HepG2 (cell line): ENCODE data around the gene RCBTB2. TPM values are rescaled to one million over a fixed set of nuclear protein-coding genes. Genes with fewer than 3 reads are reported as not detected.
A peak's percentile ranks its signal among the peaks of the same experiment; 100 is the strongest.

Experiments
- ATAC-seq: fragments of 200-7000 bp; cut with Tn5 transposase; 3 replicates; pipeline ENCODE4 v1.9.1; 2020; ENCODE audit warnings: mild to moderate bottlenecking, moderate library complexity
- BruUV-seq: library from RNA; stranded (reverse); fragments of 400-500 nt; replicated peaks from 2 replicates; lab custom pipeline; 2021; lab: Mats Ljungman, UMichigan
- CTCF ChIA-PET: fragments of 300-600 bp; formaldehyde crosslinking; extraction: SDS; loops from one replicate; lab custom pipeline; 2021; ENCODE audit warnings: low total read pairs, inconsistent platforms, low intra/inter-chr PET ratio; lab: Yijun Ruan, JAX
- POLR2A ChIA-PET: fragments of 350-600 bp; sonication (Branson Sonifier 250); formaldehyde crosslinking; loops from one replicate; lab custom pipeline; 2020; ENCODE audit warnings: antibody characterized with exemption, inconsistent platforms; lab: Yijun Ruan, JAX
- DNase-seq: peaks from one replicate; pipeline ENCODE4 v3.0.0-alpha.2; 2015; ENCODE audit warnings: low spot score
- FAIRE-seq: peaks from 3 replicates; lab custom pipeline; 2011; peaks lifted over from hg19 to GRCh38; lab: Jason Lieb, UNC
- H2AFZ ChIP-seq: one replicate; pipeline ENCODE4 v1.6.1; 2011; ENCODE audit warnings: low read length, inconsistent platforms
- H3K27ac ChIP-seq: fragments of 300-600 bp; 3 replicates; pipeline ENCODE4 v1.8.0; 2011; ENCODE audit warnings: mixed run types, mild to moderate bottlenecking, mixed read lengths, low read length, inconsistent platforms; ENCODE audit not compliant: insufficient read depth; ENCODE audit errors: extremely low read length
- H3K27me3 ChIP-seq, 2 experiments: fragments of 200-600 bp in 1 of 2; 2 replicates in 1 of 2; 3 replicates in 1 of 2; pipeline versions ENCODE4 v1.6.0 to v1.8.0; 2011; ENCODE audit warnings: low read length in 2 of 2, mild to moderate bottlenecking in 2 of 2, moderate library complexity in 2 of 2, inconsistent platforms in 1 of 2; ENCODE audit not compliant: insufficient read depth in 2 of 2, control insufficient read depth in 1 of 2
- H3K36me3 ChIP-seq, 2 experiments: fragments of 200-600 bp in 1 of 2; replicated peaks in 1 of 2; 2 replicates in 1 of 2; 3 replicates in 1 of 2; pipeline versions ENCODE4 v1.5.1 to v1.8.0; 2011; ENCODE audit warnings: low read length in 2 of 2, inconsistent platforms in 1 of 2; ENCODE audit not compliant: insufficient read depth in 2 of 2, control insufficient read depth in 1 of 2
- H3K4me1 ChIP-seq: 2 replicates; pipeline ENCODE4 v1.5.1; 2012; ENCODE audit warnings: low read length, inconsistent platforms; ENCODE audit not compliant: insufficient read depth
- H3K4me2 ChIP-seq: 2 replicates; pipeline ENCODE4 v1.6.0; 2011; ENCODE audit warnings: low read depth, low read length, inconsistent platforms
- H3K4me3 ChIP-seq, 3 experiments: fragments of 200-600 bp in 1 of 3; sonication (generic), shearing (Covaris generic) in 1 of 3; replicated peaks in 1 of 3; 2 replicates each; pipeline ENCODE4 v1.5.1; 2011 to 2016; ENCODE audit warnings: low read length in 3 of 3, inconsistent platforms in 2 of 3, low read depth in 2 of 3, mild to moderate bottlenecking in 2 of 3, control low read depth in 1 of 3, mixed read lengths in 1 of 3; ENCODE audit not compliant: insufficient read depth in 1 of 3
- H3K79me2 ChIP-seq: one replicate; pipeline ENCODE4 v1.6.1; 2011; ENCODE audit warnings: low read length, inconsistent platforms; ENCODE audit not compliant: insufficient read depth
- H3K9ac ChIP-seq: 2 replicates; pipeline ENCODE4 v1.6.0; 2011; ENCODE audit warnings: mild to moderate bottlenecking, low read depth, low read length, inconsistent platforms; ENCODE audit not compliant: insufficient read depth
- H3K9me3 ChIP-seq: 2 replicates; pipeline ENCODE4 v1.5.1; 2012; ENCODE audit warnings: mild to moderate bottlenecking, low read length
- H4K20me1 ChIP-seq: 2 replicates; pipeline ENCODE4 v1.6.0; 2011; ENCODE audit warnings: inconsistent platforms, mild to moderate bottlenecking, low read length, moderate library complexity; ENCODE audit not compliant: insufficient read depth
- ELF3 ChIP-seq: IDR thresholded peaks from 2 replicates; pipeline ENCODE4 v1.6.1; 2016; ENCODE audit warnings: missing genetic modification reagents, missing compliant biosample characterization
- MIXL1 ChIP-seq: IDR thresholded peaks from 2 replicates; pipeline ENCODE4 v1.6.1; 2016
- TOE1 ChIP-seq: sonication (generic); formaldehyde crosslinking; IDR thresholded peaks from 2 replicates; pipeline ENCODE4 v1.4.0; 2020; ENCODE audit warnings: mild to moderate bottlenecking, missing genetic modification reagents
- ZNF260 ChIP-seq: sonication (generic); formaldehyde crosslinking; IDR thresholded peaks from 2 replicates; pipeline ENCODE4 v1.4.0; 2020; ENCODE audit warnings: missing genetic modification reagents, low read depth, mild to moderate bottlenecking, borderline replicate concordance
- ZNF263 ChIP-seq: sonication (generic); formaldehyde crosslinking; IDR thresholded peaks from 2 replicates; pipeline ENCODE4 v1.4.0; 2020; ENCODE audit warnings: missing genetic modification reagents
- ZNF329 ChIP-seq: sonication (generic); formaldehyde crosslinking; IDR thresholded peaks from 2 replicates; pipeline ENCODE4 v1.9.0; 2021; ENCODE audit warnings: low read depth, mild to moderate bottlenecking, missing genetic modification reagents
- ZNF546 ChIP-seq: sonication (generic); formaldehyde crosslinking; conservative IDR thresholded peaks from 2 replicates; pipeline ENCODE4 v1.8.1; 2023; ENCODE audit warnings: mild to moderate bottlenecking, missing genetic modification reagents
- ZNF567 ChIP-seq: sonication (generic); formaldehyde crosslinking; IDR thresholded peaks from 2 replicates; pipeline ENCODE4 v1.8.1; 2023; ENCODE audit warnings: mild to moderate bottlenecking, missing genetic modification reagents, borderline replicate concordance
- ZNF572 ChIP-seq: sonication (generic); formaldehyde crosslinking; IDR thresholded peaks from 2 replicates; pipeline ENCODE4 v1.5.1; 2020; ENCODE audit warnings: mild to moderate bottlenecking, missing genetic modification reagents
- WGBS: methylation state at CpG from one replicate; pipeline ENCODE4 v1.1.6; 2017; ENCODE audit warnings: low lambda C conversion rate; 5-methylcytosine and 5-hydroxymethylcytosine counted together
- in situ Hi-C: cut with HindIII; loops from 2 replicates; pipeline ENCODE4 v1.10.0; 2017; ENCODE audit warnings: low pct_unique_long_range_greater_than_20kb; ENCODE audit not compliant: extremely low pct_ligation_motif_present
- intact Hi-C: fragments of 100-400 bp; cut with micrococcal nuclease; formaldehyde crosslinking; loops from one replicate; pipeline ENCODE4 v1.10.0; 2022; ENCODE audit not compliant: unreplicated experiment
- polyA plus RNA-seq, 8 experiments: library from polyadenylated mRNA; depleted of rRNA in 3 of 8; stranded (reverse) in 7 of 8; unstranded in 1 of 8; fragments of >200 nt; fragmentation: Illumina TruSeq in 4 of 8; extraction: Trizol in 4 of 8; gene quantifications; 2 replicates each; pipeline versions ENCODE4 v1.2.1 to v1.2.3, GENCODE V29; 2011 to 2016; ENCODE audit warnings: low read depth in 4 of 8, missing spikeins in 1 of 8, mixed read lengths in 1 of 8; ENCODE audit not compliant: insufficient read depth in 1 of 8
- total RNA-seq, 5 experiments: library from RNA; depleted of rRNA; stranded (reverse); fragments of >200 nt; fragmentation: Illumina TruSeq; extraction: Trizol; gene quantifications; 2 replicates each; pipeline ENCODE4 v1.2.3, GENCODE V29; 2016; ENCODE audit warnings: low read depth in 1 of 5
- TF ChIP-seq, protein P1 (sequence below): fragments of 450-650 bp; IDR thresholded peaks from 2 replicates; pipeline ENCODE4 v1.6.1; 2016
- TF ChIP-seq, protein P2 (sequence below): sonication (generic); formaldehyde crosslinking; IDR thresholded peaks from 2 replicates; pipeline ENCODE4 v1.5.1; 2020; ENCODE audit warnings: missing genetic modification reagents, mild to moderate bottlenecking, borderline replicate concordance
- TF ChIP-seq, protein P3 (sequence below): IDR thresholded peaks from 2 replicates; pipeline ENCODE4 v1.6.1; 2016
- TF ChIP-seq, protein P4 (sequence below): sonication (generic); formaldehyde crosslinking; IDR thresholded peaks from 2 replicates; pipeline ENCODE4 v1.9.0; 2021; ENCODE audit warnings: missing genetic modification reagents, borderline replicate concordance
- TF ChIP-seq, protein P5 (sequence below): sonication (generic); formaldehyde crosslinking; IDR thresholded peaks from 2 replicates; pipeline ENCODE4 v1.8.0; 2022; ENCODE audit warnings: mild to moderate bottlenecking, missing genetic modification reagents, borderline replicate concordance

The RCBTB2 gene
- total and polyA plus RNA-seq, 2 of the 13 experiments (the other 11 are each of a cell fraction or from before 2014, with no cell fraction given), result 1.9 to 2.7 TPM

DNA sequence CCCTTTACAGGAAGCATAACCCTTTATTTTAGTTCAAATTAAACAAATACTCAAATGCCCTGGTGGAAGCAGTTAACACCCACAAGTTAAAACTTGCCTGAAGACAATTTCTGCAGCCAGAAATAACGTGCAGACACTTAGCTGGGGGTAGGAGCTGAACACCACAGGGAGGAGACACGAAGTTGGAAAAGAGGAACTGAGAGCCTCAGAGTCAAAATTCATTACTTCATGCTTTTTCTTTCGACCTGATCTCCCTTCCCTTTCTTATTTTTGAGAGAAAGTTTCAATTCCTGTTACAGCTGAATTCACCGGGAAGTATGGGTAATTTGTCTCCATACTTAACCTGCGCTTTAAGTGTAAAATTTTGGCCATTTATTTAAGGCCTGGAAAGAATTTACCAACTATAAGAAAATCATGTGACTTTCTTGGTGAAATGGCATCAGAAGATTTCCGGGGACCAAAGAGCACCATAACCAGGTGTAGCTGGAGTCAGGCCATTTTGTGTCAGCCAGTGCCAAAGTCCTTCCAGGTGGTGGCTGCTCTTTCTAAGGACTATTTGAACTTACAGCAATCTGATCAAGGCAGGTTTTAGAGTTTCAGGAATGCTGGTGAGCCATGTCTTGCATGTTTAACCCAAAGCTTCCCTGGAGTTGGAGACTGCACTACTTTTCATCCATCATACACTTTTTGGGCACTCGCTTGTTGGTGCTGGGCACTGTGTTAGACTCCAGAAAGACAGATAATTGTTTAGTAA is 46.5 kb upstream of the RCBTB2 start:
- FAIRE-seq, result peak; percentile 4
- peak overlapping the region; percentile 11 for H3K27ac ChIP-seq
- TF ChIP-seq ZNF263 (CRISPR knock-in tag) (no peak), ZNF572 (CRISPR knock-in tag) (no peak), ZNF546 (CRISPR knock-in tag) (no peak), ELF3 (CRISPR knock-in tag) (no peak), TOE1 (no peak), ZNF329 (no peak), ZNF260 (CRISPR knock-in tag) (no peak), ZNF567 (CRISPR knock-in tag) (no peak), MIXL1 (no peak)
- TF ChIP-seq, protein P1, sequence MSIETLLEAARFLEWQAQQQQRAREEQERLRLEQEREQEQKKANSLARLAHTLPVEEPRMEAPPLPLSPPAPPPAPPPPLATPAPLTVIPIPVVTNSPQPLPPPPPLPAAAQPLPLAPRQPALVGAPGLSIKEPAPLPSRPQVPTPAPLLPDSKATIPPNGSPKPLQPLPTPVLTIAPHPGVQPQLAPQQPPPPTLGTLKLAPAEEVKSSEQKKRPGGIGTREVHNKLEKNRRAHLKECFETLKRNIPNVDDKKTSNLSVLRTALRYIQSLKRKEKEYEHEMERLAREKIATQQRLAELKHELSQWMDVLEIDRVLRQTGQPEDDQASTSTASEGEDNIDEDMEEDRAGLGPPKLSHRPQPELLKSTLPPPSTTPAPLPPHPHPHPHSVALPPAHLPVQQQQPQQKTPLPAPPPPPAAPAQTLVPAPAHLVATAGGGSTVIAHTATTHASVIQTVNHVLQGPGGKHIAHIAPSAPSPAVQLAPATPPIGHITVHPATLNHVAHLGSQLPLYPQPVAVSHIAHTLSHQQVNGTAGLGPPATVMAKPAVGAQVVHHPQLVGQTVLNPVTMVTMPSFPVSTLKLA, result no peak
- TF ChIP-seq, protein P2, sequence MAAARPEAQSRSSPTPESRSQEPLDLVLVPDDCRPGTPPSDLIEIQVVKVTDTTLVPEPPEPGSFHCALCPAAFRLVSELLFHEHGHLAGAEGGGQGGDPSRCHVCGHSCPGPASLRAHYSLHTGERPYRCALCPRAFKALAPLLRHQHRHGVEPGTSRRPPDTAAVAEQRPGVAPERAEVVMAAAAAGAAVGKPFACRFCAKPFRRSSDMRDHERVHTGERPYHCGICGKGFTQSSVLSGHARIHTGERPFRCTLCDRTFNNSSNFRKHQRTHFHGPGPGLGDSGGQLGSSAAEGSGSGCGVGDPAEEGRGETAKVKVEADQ, result no peak
- TF ChIP-seq, protein P3, sequence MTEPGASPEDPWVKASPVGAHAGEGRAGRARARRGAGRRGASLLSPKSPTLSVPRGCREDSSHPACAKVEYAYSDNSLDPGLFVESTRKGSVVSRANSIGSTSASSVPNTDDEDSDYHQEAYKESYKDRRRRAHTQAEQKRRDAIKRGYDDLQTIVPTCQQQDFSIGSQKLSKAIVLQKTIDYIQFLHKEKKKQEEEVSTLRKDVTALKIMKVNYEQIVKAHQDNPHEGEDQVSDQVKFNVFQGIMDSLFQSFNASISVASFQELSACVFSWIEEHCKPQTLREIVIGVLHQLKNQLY (CRISPR knock-in tag), result no peak
- TF ChIP-seq, protein P4, sequence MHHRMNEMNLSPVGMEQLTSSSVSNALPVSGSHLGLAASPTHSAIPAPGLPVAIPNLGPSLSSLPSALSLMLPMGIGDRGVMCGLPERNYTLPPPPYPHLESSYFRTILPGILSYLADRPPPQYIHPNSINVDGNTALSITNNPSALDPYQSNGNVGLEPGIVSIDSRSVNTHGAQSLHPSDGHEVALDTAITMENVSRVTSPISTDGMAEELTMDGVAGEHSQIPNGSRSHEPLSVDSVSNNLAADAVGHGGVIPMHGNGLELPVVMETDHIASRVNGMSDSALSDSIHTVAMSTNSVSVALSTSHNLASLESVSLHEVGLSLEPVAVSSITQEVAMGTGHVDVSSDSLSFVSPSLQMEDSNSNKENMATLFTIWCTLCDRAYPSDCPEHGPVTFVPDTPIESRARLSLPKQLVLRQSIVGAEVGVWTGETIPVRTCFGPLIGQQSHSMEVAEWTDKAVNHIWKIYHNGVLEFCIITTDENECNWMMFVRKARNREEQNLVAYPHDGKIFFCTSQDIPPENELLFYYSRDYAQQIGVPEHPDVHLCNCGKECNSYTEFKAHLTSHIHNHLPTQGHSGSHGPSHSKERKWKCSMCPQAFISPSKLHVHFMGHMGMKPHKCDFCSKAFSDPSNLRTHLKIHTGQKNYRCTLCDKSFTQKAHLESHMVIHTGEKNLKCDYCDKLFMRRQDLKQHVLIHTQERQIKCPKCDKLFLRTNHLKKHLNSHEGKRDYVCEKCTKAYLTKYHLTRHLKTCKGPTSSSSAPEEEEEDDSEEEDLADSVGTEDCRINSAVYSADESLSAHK (CRISPR knock-in tag), result no peak
- TF ChIP-seq, protein P5, sequence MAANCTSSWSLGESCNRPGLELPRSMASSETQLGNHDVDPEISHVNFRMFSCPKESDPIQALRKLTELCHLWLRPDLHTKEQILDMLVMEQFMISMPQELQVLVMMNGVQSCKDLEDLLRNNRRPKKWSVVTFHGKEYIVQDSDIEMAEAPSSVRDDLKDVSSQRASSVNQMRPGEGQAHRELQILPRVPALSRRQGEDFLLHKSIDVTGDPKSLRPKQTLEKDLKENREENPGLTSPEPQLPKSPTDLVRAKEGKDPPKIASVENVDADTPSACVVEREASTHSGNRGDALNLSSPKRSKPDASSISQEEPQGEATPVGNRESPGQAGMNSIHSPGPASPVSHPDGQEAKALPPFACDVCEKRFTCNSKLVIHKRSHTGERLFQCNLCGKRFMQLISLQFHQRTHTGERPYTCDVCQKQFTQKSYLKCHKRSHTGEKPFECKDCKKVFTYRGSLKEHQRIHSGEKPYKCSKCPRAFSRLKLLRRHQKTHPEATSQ, result no peak

More for the DNA sequence above, 46.5 kb upstream of the RCBTB2 start:
- CTCF ChIA-PET, result interaction anchor here (1.1 to 1.7 kb wide), 3 partner anchors 190 to 453 kb away, joined by 4 to 18 read pairs (median 4); no protein-coding TSS in a partner anchor
- Histone ChIP-seq H3K4me2 (peak overlapping the region; percentile 38), H3K36me3 (no peaks in the 10 kb centered on the region), H3K27me3 (no peaks in the 10 kb centered on the region), H3K9ac (no peak overlapping the region), H3K9me3 (no peaks in the 10 kb centered on the region), H4K20me1 (no peaks in the 10 kb centered on the region), H3K4me3 (no peak overlapping the region), H2AFZ (no peak overlapping the region), H3K79me2 (no peaks in the 10 kb centered on the region), H3K4me1 (peaks cover 83% of the 10 kb centered on the region)
- no TSS peak for BruUV-seq
- POLR2A ChIA-PET, result interaction anchor here (0.9 to 1.6 kb wide), 2 partner anchors 10 to 47 kb away, joined by 3 to 4 read pairs; no protein-coding TSS in a partner anchor
- in situ Hi-C loops (loop anchor here (25.0 kb wide), 1 partner anchor 467 kb away; no protein-coding TSS in a partner anchor), intact Hi-C loops (loop anchor here (10.0 kb wide), 1 partner anchor 175 kb away; no protein-coding TSS in a partner anchor)
- no peak for ATAC-seq
- WGBS, result 80% methylated on average over 7 of the region's 7 CpGs
- DNase-seq, result no peak
